B cell (primary cell): ENCODE results near the gene MID1. TPM values are rescaled to one million over a fixed set of nuclear protein-coding genes. Genes with fewer than 3 reads are reported as not detected.

Experiments
- ATAC-seq: fragments of 200-7000 bp; cut with Tn5 transposase; one replicate; pipeline ENCODE4 v1.10.0; 2021; ENCODE audit warnings: low read depth, mild to moderate bottlenecking, moderate number of reproducible peaks, moderate library complexity
- CTCF ChIA-PET: fragments of 350-600 bp; sonication (Branson Sonifier 250); formaldehyde crosslinking; loops from one replicate; lab custom pipeline; 2021; ENCODE audit warnings: antibody characterized with exemption, inconsistent platforms; lab: Charles Lee
- POLR2A ChIA-PET: fragments of 350-600 bp; sonication (Branson Sonifier 250); formaldehyde crosslinking; loops from one replicate; lab custom pipeline; 2021; ENCODE audit warnings: antibody characterized with exemption; lab: Charles Lee
- DNase-seq: peaks from one replicate; pipeline ENCODE4 v3.0.0; 2013
- H2AFZ ChIP-seq: 2 replicates; pipeline ENCODE4 v1.6.1; 2012; ENCODE audit warnings: mild to moderate bottlenecking, low read depth, low read length; ENCODE audit not compliant: insufficient read depth, poor library complexity, severe bottlenecking
- H3K27ac ChIP-seq, 2 donors: 1 replicate in 1 of 2; 2 replicates in 1 of 2; pipeline ENCODE4 v1.5.1; 2012 to 2013; ENCODE audit warnings: low read length in 2 of 2, mild to moderate bottlenecking in 2 of 2, moderate library complexity in 1 of 2
- H3K27me3 ChIP-seq, 4 experiments: fragments of 200-600 bp in 1 of 4; sonication (generic) in 1 of 4; replicated peaks in 1 of 4; 1 replicate in 2 of 4; 2 replicates in 2 of 4; pipeline versions ENCODE4 v1.6.1 to v1.7.0; 2013 to 2016; ENCODE audit warnings: low read length in 3 of 4, mild to moderate bottlenecking in 2 of 4, mixed read lengths in 1 of 4, moderate library complexity in 1 of 4; ENCODE audit not compliant: insufficient read depth in 4 of 4, control insufficient read depth in 3 of 4; ENCODE audit errors: control extremely low read depth in 1 of 4
- H3K36me3 ChIP-seq, 2 experiments: replicated peaks in 1 of 2; 1 replicate in 1 of 2; 2 replicates in 1 of 2; pipeline versions ENCODE4 v1.6.1 to v1.7.1; 2013; ENCODE audit warnings: low read length in 1 of 2; ENCODE audit not compliant: insufficient read depth in 2 of 2, control insufficient read depth in 1 of 2; ENCODE audit errors: control extremely low read depth in 1 of 2, extremely low read depth in 1 of 2
- H3K4me1 ChIP-seq, 2 donors: fragments of 200-600 bp in 1 of 2; sonication (generic) in 1 of 2; 1 replicate in 1 of 2; 2 replicates in 1 of 2; pipeline versions ENCODE4 v1.5.1 to v1.6.1; 2013 to 2017; ENCODE audit warnings: low read length in 2 of 2; ENCODE audit not compliant: control insufficient read depth in 2 of 2, insufficient read depth in 2 of 2
- H3K4me2 ChIP-seq: replicated peaks from 2 replicates; pipeline ENCODE3; 2012; ENCODE audit warnings: mild to moderate bottlenecking, low read depth, low read length; ENCODE audit not compliant: poor library complexity, severe bottlenecking
- H3K4me3 ChIP-seq, 5 experiments: fragments of 200-600 bp in 1 of 5; sonication (generic) in 1 of 5; 1 replicate in 3 of 5; 2 replicates in 2 of 5; pipeline versions ENCODE4 v1.5.1 to v1.7.0; 2011 to 2016; ENCODE audit warnings: low read length in 4 of 5, mild to moderate bottlenecking in 4 of 5, low read depth in 2 of 5, control low read depth in 1 of 5, moderate library complexity in 1 of 5; ENCODE audit not compliant: insufficient read depth in 1 of 5; ENCODE audit errors: control extremely low read depth in 1 of 5, extremely low read depth in 1 of 5
- H3K79me2 ChIP-seq: fragments of 200-600 bp; sonication (generic); one replicate; pipeline ENCODE4 v1.6.0; 2016; ENCODE audit warnings: low read length; ENCODE audit not compliant: control insufficient read depth, insufficient read depth
- H3K9ac ChIP-seq: fragments of 200-600 bp; sonication (generic); 2 replicates; pipeline ENCODE4 v1.6.1; 2017; ENCODE audit warnings: mild to moderate bottlenecking, low read length, moderate library complexity
- H3K9me3 ChIP-seq, 3 donors: one replicate each; pipeline versions ENCODE4 v1.6.1 to v1.7.1; 2013; ENCODE audit warnings: low read length in 2 of 3; ENCODE audit not compliant: control insufficient read depth in 2 of 3, insufficient read depth in 1 of 3; ENCODE audit errors: control extremely low read depth in 1 of 3
- H4K20me1 ChIP-seq: 2 replicates; pipeline ENCODE4 v1.6.0; 2012; ENCODE audit warnings: mild to moderate bottlenecking, low read length; ENCODE audit not compliant: insufficient read depth, control insufficient read depth, poor library complexity, severe bottlenecking
- H3K27ac Mint-ChIP-seq: one replicate; pipeline ENCODE4 v1.8.0; 2021; ENCODE audit warnings: mixed read lengths
- H3K27me3 Mint-ChIP-seq: one replicate; pipeline ENCODE4 v1.8.0; 2021; ENCODE audit warnings: mixed read lengths
- H3K4me1 Mint-ChIP-seq: one replicate; pipeline ENCODE4 v1.8.0; 2021; ENCODE audit warnings: mixed read lengths
- H3K4me3 Mint-ChIP-seq: one replicate; pipeline ENCODE4 v1.8.0; 2021; ENCODE audit warnings: mixed read lengths
- H3K9me3 Mint-ChIP-seq: one replicate; pipeline ENCODE4 v1.8.0; 2022; ENCODE audit warnings: mixed read lengths; ENCODE audit not compliant: insufficient read depth
- CTCF ChIP-seq: fragments of 200-600 bp; IDR thresholded peaks from one replicate; pipeline ENCODE4 v1.8.0; 2022; ENCODE audit warnings: antibody characterized with exemption, mild to moderate bottlenecking
- EZH2 ChIP-seq: IDR thresholded peaks from 2 replicates; pipeline ENCODE4 v1.6.1; 2012; ENCODE audit warnings: borderline replicate concordance, low read depth, mild to moderate bottlenecking, moderate library complexity, low read length; ENCODE audit not compliant: insufficient read depth, poor library complexity, severe bottlenecking
- whole genome bisulfite sequencing: methylation state at CpG from one replicate; pipeline ENCODE4 v1.1.5; 2013; ENCODE audit warnings: missing lambda C conversion rate; ENCODE audit not compliant: insufficient coverage; 5-methylcytosine and 5-hydroxymethylcytosine counted together
- intact Hi-C: fragments of 100-400 bp; cut with micrococcal nuclease; formaldehyde crosslinking; loops from one replicate; pipeline ENCODE4 v1.10.0; 2022
- polyA plus RNA-seq: library from polyadenylated mRNA; depleted of rRNA; stranded (reverse); fragments of >200 nt; gene quantifications from 2 replicates; pipeline ENCODE4 v1.2.3, GENCODE V29; 2012
- total RNA-seq, 2 donors: library from RNA; stranded (reverse); fragments of 120-200 nt in 1 of 2; gene quantifications; 1 replicate in 1 of 2; 2 replicates in 1 of 2; pipeline versions ENCODE4 v1.2.3 to v1.2.4, GENCODE V29; 2013 to 2022

The MID1 gene
- total and polyA plus RNA-seq, 2 donors (not counting 1 experiment from before 2014, with no cell fraction given), result 0.15 to 0.44 TPM

- intact Hi-C loops, result no loop called here
- H3K27me3 Mint-ChIP-seq, result no peaks in the 10 kb centered on the region
- ChIA-PET POLR2A (no interaction called here), CTCF (interaction anchor here (1.2 kb wide), 1 partner anchor 211 kb away, joined by 4 read pairs; no protein-coding TSS in a partner anchor)
- H4K20me1 ChIP-seq, result no peaks in the 10 kb centered on the region
- no peaks in the 10 kb centered on the region for H3K79me2 ChIP-seq
- H3K4me3 Mint-ChIP-seq, result no peak overlapping the region
- H3K4me1 Mint-ChIP-seq, result peaks cover 10% of the 10 kb centered on the region
- no peaks in the 10 kb centered on the region for H3K9me3 ChIP-seq
- H3K27me3 ChIP-seq, result no peaks in the 10 kb centered on the region
- ATAC-seq (no peak), DNase-seq (no peak)
- H3K9me3 Mint-ChIP-seq, result no peaks in the 10 kb centered on the region
- H3K36me3 ChIP-seq, result no peaks in the 10 kb centered on the region
- WGBS, result no CpG with 5 or more reads among the region's 1 CpG
- TF ChIP-seq EZH2, result no peak
- no peak for TF ChIP-seq CTCF
- no peak overlapping the region for H3K9ac ChIP-seq
- H2AFZ ChIP-seq, result no peak overlapping the region
- H3K27ac ChIP-seq, result no peak overlapping the region
- H3K27ac Mint-ChIP-seq, result no peak overlapping the region
- no peak overlapping the region for H3K4me2 ChIP-seq
- no peaks in the 10 kb centered on the region for H3K4me1 ChIP-seq
- no peak overlapping the region for H3K4me3 ChIP-seq
Measured at GRCh38 chrX:10401239-10401638, 219.1 kb downstream of the MID1 start.

- Histone ChIP-seq H3K4me3 (no peak overlapping the region), H3K27ac (no peak overlapping the region), H4K20me1 (no peaks in the 10 kb centered on the region), H3K9ac (no peak overlapping the region), H3K4me1 (peaks cover 7 to 8% of the 10 kb centered on the region in 2 donors), H3K36me3 (no peaks in the 10 kb centered on the region), H2AFZ (no peak overlapping the region), H3K79me2 (no peaks in the 10 kb centered on the region), H3K9me3 (no peaks in the 10 kb centered on the region), H3K27me3 (no peaks in the 10 kb centered on the region), H3K4me2 (no peak overlapping the region)
- TF ChIP-seq EZH2 (no peak), CTCF (no peak)
- DNase-seq, result no peak
- H3K4me1 Mint-ChIP-seq, result peaks cover 23% of the 10 kb centered on the region
- intact Hi-C loops, result no loop called here
- no peak overlapping the region for H3K4me3 Mint-ChIP-seq
- ATAC-seq, result no peak
- no peaks in the 10 kb centered on the region for H3K27me3 Mint-ChIP-seq
- ChIA-PET POLR2A (no interaction called here), CTCF (no interaction called here)
- no peak overlapping the region for H3K27ac Mint-ChIP-seq
- H3K9me3 Mint-ChIP-seq, result no peaks in the 10 kb centered on the region
Measured at GRCh38 chrX:10399043-10399741, 221.2 kb downstream of the MID1 start.
